Measurements from ENCODE around the gene LHFPL4. TPM values are rescaled to one million over a fixed set of nuclear protein-coding genes. Genes with fewer than 3 reads are reported as not detected.
A peak's percentile ranks its signal among the peaks of the same experiment; 100 is the strongest.

The LHFPL4 gene
- total and polyA plus RNA-seq, 4 donors: 0.08 TPM; not detected in 3

DNA sequence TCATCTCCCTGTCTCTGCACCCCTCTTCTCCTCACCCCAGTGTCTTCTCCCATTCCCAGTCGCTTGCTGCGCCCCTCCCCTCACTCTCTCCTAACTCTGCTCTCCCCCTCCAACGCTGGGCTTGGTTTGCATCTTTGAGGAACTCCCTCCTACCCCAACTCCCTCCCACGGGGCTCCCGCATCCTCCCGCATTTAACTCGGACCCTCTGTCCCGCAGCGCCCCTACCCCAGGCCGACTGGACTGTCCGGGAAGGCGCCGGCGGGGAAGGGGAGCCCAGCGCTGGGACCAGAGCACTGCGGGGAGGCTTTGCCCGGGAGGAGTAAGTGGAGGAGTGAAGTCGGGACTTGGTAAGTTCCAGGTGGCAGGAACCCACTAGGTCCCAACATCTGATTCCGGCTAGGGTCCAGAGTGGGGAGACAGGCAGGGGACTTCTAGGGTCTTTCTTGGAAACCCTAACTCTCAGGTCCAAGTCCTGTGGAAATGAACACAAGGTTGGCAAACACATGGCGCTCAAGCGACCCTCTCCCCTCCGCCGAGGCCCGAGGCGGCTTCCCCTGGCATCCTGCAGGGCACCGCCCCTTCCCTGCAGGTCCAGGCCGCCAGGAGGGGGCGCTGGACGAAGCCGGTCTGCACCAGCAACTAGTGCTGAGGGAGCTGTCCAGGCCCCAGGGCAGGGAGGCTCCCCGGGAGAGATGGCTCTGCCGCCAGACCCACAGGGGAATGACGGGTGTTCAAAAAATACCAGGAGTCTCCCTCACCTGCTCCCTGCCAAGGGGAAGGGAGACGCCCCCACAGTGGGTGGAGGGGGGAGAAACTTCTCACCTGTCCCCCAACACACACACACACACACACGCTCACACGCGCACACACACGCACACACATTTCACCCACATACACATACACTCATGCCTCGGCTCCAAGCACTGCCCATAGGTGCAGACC lies 53.2 kb downstream of the LHFPL4 start:
- H3K4me3 ChIP-seq (ENCODE audit: low read depth in 1 of 3, low read length in 3 of 3): no peak overlapping the region
- no peaks in the 10 kb centered on the region for H3K9me3 ChIP-seq (ENCODE audit: control insufficient read depth in 4 of 4, low read length in 3 of 4)
- H3K27ac ChIP-seq (ENCODE audit: low read depth in 1 of 2, low read length in 2 of 2): no peak overlapping the region
- H3K27me3 ChIP-seq (ENCODE audit: control insufficient read depth in 4 of 4, insufficient read depth in 4 of 4, low read length in 3 of 4): peaks cover 0 to 3% (median 0%) of the 10 kb centered on the region in 4 donors
- 16% methylated on average over 39 of the region's 39 CpGs for WGBS
- H3K4me1 ChIP-seq (ENCODE audit: control insufficient read depth in 4 of 4, insufficient read depth in 4 of 4, low read length in 3 of 4): peaks cover 0 to 8% (median 2%) of the 10 kb centered on the region in 4 donors
- TF ChIP-seq RAD21 (IDR thresholded peaks at IDR 0.05) (peak; percentile 24 to 62), GABPA (IDR thresholded peaks at IDR 0.05 in 1 of 2, conservative IDR thresholded peaks at IDR 0.05 in 1 of 2) (no peak), CTCF (IDR thresholded peaks at IDR 0.05; ENCODE audit: low read depth, low read length, missing input control) (peak; percentile 38), ATF3 (IDR thresholded peaks at IDR 0.05) (no peak)
- TF ChIP-seq, protein P1, sequence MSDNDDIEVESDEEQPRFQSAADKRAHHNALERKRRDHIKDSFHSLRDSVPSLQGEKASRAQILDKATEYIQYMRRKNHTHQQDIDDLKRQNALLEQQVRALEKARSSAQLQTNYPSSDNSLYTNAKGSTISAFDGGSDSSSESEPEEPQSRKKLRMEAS (IDR thresholded peaks at IDR 0.05): no peak
- DNase-seq (ENCODE audit: low spot score): peak; percentile 65
- H3K9ac ChIP-seq (ENCODE audit: low read depth in 1 of 2, low read length in 2 of 2): no peak overlapping the region
- H3K36me3 ChIP-seq (ENCODE audit: control insufficient read depth in 4 of 4, insufficient read depth in 3 of 4, low read depth in 1 of 4, low read length in 3 of 4): no peaks in the 10 kb centered on the region

GRCh38 chr3:9499455-9500107 lies 54.0 kb downstream of the LHFPL4 start:
- H3K27ac ChIP-seq (ENCODE audit: low read depth in 1 of 2, low read length in 2 of 2): no peak overlapping the region
- no peaks in the 10 kb centered on the region for H3K9me3 ChIP-seq (ENCODE audit: control insufficient read depth in 4 of 4, low read length in 3 of 4)
- WGBS: 28% methylated on average over 19 of the region's 19 CpGs
- no peak overlapping the region for H3K4me3 ChIP-seq (ENCODE audit: low read depth in 1 of 3, low read length in 3 of 3)
- no peaks in the 10 kb centered on the region for H3K36me3 ChIP-seq (ENCODE audit: control insufficient read depth in 4 of 4, insufficient read depth in 3 of 4, low read depth in 1 of 4, low read length in 3 of 4)
- H3K27me3 ChIP-seq (ENCODE audit: control insufficient read depth in 4 of 4, insufficient read depth in 4 of 4, low read length in 3 of 4): peaks cover 0 to 3% (median 0%) of the 10 kb centered on the region in 4 donors
- H3K9ac ChIP-seq (ENCODE audit: low read depth in 1 of 2, low read length in 2 of 2): no peak overlapping the region
- TF ChIP-seq JUND (IDR thresholded peaks at IDR 0.05) (no peak), ATF3 (IDR thresholded peaks at IDR 0.05) (no peak), HNF4G (IDR thresholded peaks at IDR 0.05) (no peak), CTCF (IDR thresholded peaks at IDR 0.05; ENCODE audit: low read depth, low read length, missing input control) (no peak), TAF1 (conservative IDR thresholded peaks at IDR 0.05) (no peak), YY1 (IDR thresholded peaks at IDR 0.05) (no peak), HNF4A (conservative IDR thresholded peaks at IDR 0.05) (no peak), FOXA1 (IDR thresholded peaks at IDR 0.05) (no peak), RXRA (IDR thresholded peaks at IDR 0.05) (no peak), NR2F2 (IDR thresholded peaks at IDR 0.05) (no peak), EGR1 (IDR thresholded peaks at IDR 0.05; ENCODE audit: low read depth in 2 of 2) (no peak), GABPA (IDR thresholded peaks at IDR 0.05 in 1 of 2, conservative IDR thresholded peaks at IDR 0.05 in 1 of 2) (no peak)
- TF ChIP-seq, protein P1 (IDR thresholded peaks at IDR 0.05): no peak
- TF ChIP-seq, protein P2, sequence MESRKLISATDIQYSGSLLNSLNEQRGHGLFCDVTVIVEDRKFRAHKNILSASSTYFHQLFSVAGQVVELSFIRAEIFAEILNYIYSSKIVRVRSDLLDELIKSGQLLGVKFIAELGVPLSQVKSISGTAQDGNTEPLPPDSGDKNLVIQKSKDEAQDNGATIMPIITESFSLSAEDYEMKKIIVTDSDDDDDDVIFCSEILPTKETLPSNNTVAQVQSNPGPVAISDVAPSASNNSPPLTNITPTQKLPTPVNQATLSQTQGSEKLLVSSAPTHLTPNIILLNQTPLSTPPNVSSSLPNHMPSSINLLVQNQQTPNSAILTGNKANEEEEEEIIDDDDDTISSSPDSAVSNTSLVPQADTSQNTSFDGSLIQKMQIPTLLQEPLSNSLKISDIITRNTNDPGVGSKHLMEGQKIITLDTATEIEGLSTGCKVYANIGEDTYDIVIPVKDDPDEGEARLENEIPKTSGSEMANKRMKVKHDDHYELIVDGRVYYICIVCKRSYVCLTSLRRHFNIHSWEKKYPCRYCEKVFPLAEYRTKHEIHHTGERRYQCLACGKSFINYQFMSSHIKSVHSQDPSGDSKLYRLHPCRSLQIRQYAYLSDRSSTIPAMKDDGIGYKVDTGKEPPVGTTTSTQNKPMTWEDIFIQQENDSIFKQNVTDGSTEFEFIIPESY (IDR thresholded peaks at IDR 0.05): no peak
- no peak for DNase-seq (ENCODE audit: low spot score)
- peaks cover 0 to 8% (median 2%) of the 10 kb centered on the region in 4 donors for H3K4me1 ChIP-seq (ENCODE audit: control insufficient read depth in 4 of 4, insufficient read depth in 4 of 4, low read length in 3 of 4)

Data from liver (tissue), 9 donors.